ENCODE results near the gene PELI1. TPM values are rescaled to one million over a fixed set of nuclear protein-coding genes. Genes with fewer than 3 reads are reported as not detected.

PELI1 gene
- total RNA-seq, 4 donors from 2014 or later = 18.4 to 31.0 (median 24.6) TPM

- H3K4me1 ChIP-seq = peaks cover 3 to 66% (median 36%) of the 10 kb centered on the region in 4 donors
- no peak for TF ChIP-seq EP300 (IDR thresholded peaks at IDR 0.05)
- TF ChIP-seq CTCF (IDR thresholded peaks at IDR 0.05) = no peak
- no peak for TF ChIP-seq POLR2A (IDR thresholded peaks at IDR 0.05)
- peaks cover 0 to 11% (median 0%) of the 10 kb centered on the region in 3 donors for H3K36me3 ChIP-seq
- no peaks in the 10 kb centered on the region for H3K9me3 ChIP-seq
- 63 to 68% methylated on average over 4 of the region's 4 CpGs for WGBS, 2 donors
- no peak overlapping the region for H3K27ac ChIP-seq
- no peak overlapping the region for H3K4me3 ChIP-seq
- DNase-seq (ENCODE audit: low spot score in 2 of 2) = no peak
- H3K27me3 ChIP-seq = no peaks in the 10 kb centered on the region
Observed at GRCh38 chr2:64112016-64112415, 32.2 kb downstream of the PELI1 start.

- Histone ChIP-seq H3K27ac (no peak overlapping the region), H3K4me1 (peaks cover 0 to 60% (median 33%) of the 10 kb centered on the region in 4 donors), H3K4me3 (no peak overlapping the region), H3K9me3 (no peaks in the 10 kb centered on the region), H3K36me3 (peaks cover 0 to 15% (median 0%) of the 10 kb centered on the region in 3 donors), H3K27me3 (no peaks in the 10 kb centered on the region)
- 94 to 95% methylated on average over 2 of the region's 2 CpGs for WGBS, 2 donors
- TF ChIP-seq EP300 (IDR thresholded peaks at IDR 0.05) = no peak
- no peak for TF ChIP-seq CTCF (IDR thresholded peaks at IDR 0.05)
- TF ChIP-seq POLR2A (IDR thresholded peaks at IDR 0.05) = no peak
- no peak for DNase-seq (ENCODE audit: low spot score in 2 of 2)
Observed at GRCh38 chr2:64111426-64111825, 32.8 kb downstream of the PELI1 start.

- no peak for TF ChIP-seq CTCF (IDR thresholded peaks at IDR 0.05)
- no peak for TF ChIP-seq POLR2A (IDR thresholded peaks at IDR 0.05)
- TF ChIP-seq EP300 (IDR thresholded peaks at IDR 0.05) = no peak
- H3K4me1 ChIP-seq = peaks cover 0 to 50% (median 16%) of the 10 kb centered on the region in 4 donors
- no peaks in the 10 kb centered on the region for H3K27me3 ChIP-seq
- H3K36me3 ChIP-seq = peaks cover 0 to 28% (median 0%) of the 10 kb centered on the region in 3 donors
- H3K27ac ChIP-seq = no peak overlapping the region
- no peaks in the 10 kb centered on the region for H3K9me3 ChIP-seq
- no peak overlapping the region for H3K4me3 ChIP-seq
- 56 to 72% methylated on average over 3 of the region's 3 CpGs for WGBS, 2 donors
- DNase-seq (ENCODE audit: low spot score in 2 of 2) = no peak
Observed at GRCh38 chr2:64108666-64109241, 35.5 kb downstream of the PELI1 start.

- WGBS, 2 donors = 97 to 99% methylated on average over 3 of the region's 3 CpGs
- no peak overlapping the region for H3K27ac ChIP-seq
- TF ChIP-seq CTCF (IDR thresholded peaks at IDR 0.05) = no peak
- TF ChIP-seq POLR2A (IDR thresholded peaks at IDR 0.05) = no peak
- TF ChIP-seq EP300 (IDR thresholded peaks at IDR 0.05) = no peak
Observed at GRCh38 chr2:64106481-64106880, 37.7 kb downstream of the PELI1 start.

GRCh38 chr2:64105670-64106461 is 38.4 kb downstream of the PELI1 start:
- H3K27me3 ChIP-seq = no peaks in the 10 kb centered on the region
- TF ChIP-seq POLR2A (IDR thresholded peaks at IDR 0.05) = no peak
- TF ChIP-seq CTCF (IDR thresholded peaks at IDR 0.05) = no peak
- no peak for TF ChIP-seq EP300 (IDR thresholded peaks at IDR 0.05)
- WGBS, 2 donors = 72 to 81% methylated on average over 5 of the region's 5 CpGs
- H3K4me3 ChIP-seq = no peak overlapping the region
- peak overlapping the region in 1 of 4 donors; percentile 28 for H3K27ac ChIP-seq
- no peaks in the 10 kb centered on the region for H3K9me3 ChIP-seq
- H3K36me3 ChIP-seq = peaks cover 0 to 34% (median 0%) of the 10 kb centered on the region in 3 donors
- DNase-seq (ENCODE audit: low spot score in 2 of 2) = no peak
- H3K4me1 ChIP-seq = peaks cover 0 to 37% (median 12%) of the 10 kb centered on the region in 4 donors

More at GRCh38 chr2:64106481-64106880, 37.7 kb downstream of the PELI1 start:
- Histone ChIP-seq H3K4me3 (no peak overlapping the region), H3K27me3 (no peaks in the 10 kb centered on the region), H3K4me1 (peaks cover 0 to 31% (median 14%) of the 10 kb centered on the region in 4 donors), H3K9me3 (no peaks in the 10 kb centered on the region), H3K36me3 (peaks cover 0 to 34% (median 0%) of the 10 kb centered on the region in 3 donors)
- DNase-seq (ENCODE audit: low spot score in 2 of 2) = no peak
